IPS-18a (cell line): ENCODE results near the gene ABCC2.

Experiments used
- H3K27ac ChIP-seq: one replicate; pipeline ENCODE4 v1.5.1; 2013; ENCODE audit warnings: low read length
- H3K27me3 ChIP-seq: one replicate; pipeline ENCODE4 v1.6.1; 2013; ENCODE audit warnings: mild to moderate bottlenecking, low read length; ENCODE audit not compliant: control insufficient read depth, insufficient read depth
- H3K36me3 ChIP-seq: one replicate; pipeline ENCODE4 v1.6.1; 2013; ENCODE audit warnings: low read depth, low read length; ENCODE audit not compliant: control insufficient read depth
- H3K4me1 ChIP-seq: one replicate; pipeline ENCODE4 v1.6.1; 2013; ENCODE audit warnings: low read depth, low read length; ENCODE audit not compliant: control insufficient read depth
- H3K4me3 ChIP-seq: one replicate; pipeline ENCODE4 v1.5.1; 2013; ENCODE audit warnings: low read length
- H3K9ac ChIP-seq: one replicate; pipeline ENCODE4 v1.6.1; 2013; ENCODE audit warnings: mild to moderate bottlenecking, low read length, moderate library complexity
- H3K9me3 ChIP-seq: one replicate; pipeline ENCODE4 v1.6.1; 2013; ENCODE audit warnings: low read depth, low read length; ENCODE audit not compliant: control insufficient read depth

The ABCC2 gene

DNA sequence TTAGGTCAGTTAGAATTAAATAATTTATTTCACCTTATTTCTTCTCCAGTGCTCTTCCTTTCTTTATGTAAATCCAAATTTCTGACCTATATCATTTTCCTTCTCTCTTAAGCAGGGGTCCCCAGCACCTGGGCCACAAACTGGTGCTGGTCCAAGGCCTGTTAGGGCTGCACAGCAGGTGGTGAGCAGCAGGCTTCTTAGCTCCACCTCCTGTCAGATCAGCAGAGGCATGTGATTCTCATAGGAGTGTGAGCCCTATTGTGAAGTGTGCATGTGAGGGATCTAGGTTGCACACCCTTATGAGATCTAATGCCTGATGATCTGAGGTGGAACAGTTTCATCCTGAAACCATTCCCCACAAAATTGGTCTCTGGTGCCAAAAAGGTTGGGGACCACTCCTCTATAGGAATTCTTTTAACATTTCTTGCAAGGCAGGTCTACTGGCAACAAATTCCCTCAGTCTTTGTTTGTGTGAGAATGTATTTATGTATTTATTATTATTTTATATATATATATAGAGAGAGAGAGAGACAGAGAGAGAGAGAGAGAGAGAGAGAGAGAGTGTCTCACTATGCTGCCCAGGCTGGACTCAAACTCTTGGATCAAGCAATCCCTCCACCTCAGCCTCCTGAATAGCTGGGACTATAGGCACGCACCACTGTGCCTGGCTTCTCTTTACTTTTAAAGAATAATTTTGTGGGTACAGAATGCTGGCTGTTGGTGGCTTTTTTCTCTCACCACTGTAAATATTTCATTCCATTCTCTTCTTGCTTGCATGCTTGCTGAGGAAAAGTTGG is 4.3 kb upstream of the ABCC2 start:
- no peaks in the 10 kb centered on the region for H3K36me3 ChIP-seq
- H3K9me3 ChIP-seq, result no peaks in the 10 kb centered on the region
- no peak overlapping the region for H3K4me3 ChIP-seq
- no peak overlapping the region for H3K9ac ChIP-seq
- no peaks in the 10 kb centered on the region for H3K4me1 ChIP-seq
- no peak overlapping the region for H3K27ac ChIP-seq
- no peaks in the 10 kb centered on the region for H3K27me3 ChIP-seq

DNA sequence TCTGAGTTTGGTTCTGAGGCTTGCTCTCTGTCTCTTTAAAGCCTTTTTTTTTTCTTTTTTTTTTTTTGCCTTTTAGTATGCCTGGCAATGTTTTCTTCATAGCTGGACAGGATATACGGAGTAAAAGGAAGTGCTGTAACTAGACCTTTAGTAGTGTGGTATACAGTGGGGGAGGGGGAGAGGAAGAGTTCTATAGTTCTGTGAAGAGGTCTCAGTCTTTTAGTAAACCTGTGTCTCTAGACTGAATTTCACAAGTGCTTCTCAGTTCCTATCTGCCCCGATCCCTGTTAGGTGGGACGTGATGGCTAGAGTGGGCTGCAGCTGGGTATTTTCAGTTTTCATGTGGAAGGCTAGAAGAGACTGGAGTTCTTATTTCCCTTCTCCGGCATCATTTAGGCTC is 3.1 kb upstream of the ABCC2 start:
- Histone ChIP-seq H3K4me3 (no peak overlapping the region), H3K4me1 (no peaks in the 10 kb centered on the region), H3K36me3 (no peaks in the 10 kb centered on the region), H3K9ac (no peak overlapping the region), H3K27ac (no peak overlapping the region), H3K27me3 (no peaks in the 10 kb centered on the region), H3K9me3 (no peaks in the 10 kb centered on the region)

DNA sequence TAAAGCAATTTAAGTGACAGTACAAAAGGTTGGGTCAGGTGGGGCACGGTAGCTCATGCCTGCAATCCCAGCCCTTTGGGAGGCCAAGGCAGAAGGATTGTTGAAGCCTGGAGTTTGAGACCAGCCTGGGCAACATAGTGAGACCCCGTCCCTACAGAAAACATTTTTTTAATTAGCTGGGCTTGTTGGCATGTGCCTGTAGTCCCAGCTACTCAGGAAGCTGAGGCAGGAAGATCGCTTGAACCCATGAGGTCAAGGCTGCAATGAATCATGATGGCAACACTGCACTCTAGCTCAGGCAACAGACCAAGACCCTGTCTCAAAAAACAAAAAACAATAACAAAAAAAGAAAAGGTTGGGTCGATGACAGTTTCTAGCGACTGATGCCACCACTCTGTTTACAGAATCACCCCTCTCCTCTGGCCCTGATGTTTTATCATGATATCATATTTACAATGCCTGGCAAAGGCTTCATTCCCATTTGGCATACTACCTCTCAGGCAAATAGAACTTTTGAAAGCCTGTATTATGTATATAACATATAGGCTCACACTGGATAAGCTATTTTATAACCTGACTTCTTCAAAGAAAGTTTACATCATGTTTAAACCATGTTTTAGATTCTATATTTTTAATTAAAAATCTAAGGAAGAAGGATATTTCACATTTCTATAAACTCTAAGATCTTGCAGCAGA is 558 bp upstream of the ABCC2 start:
- Histone ChIP-seq H3K27ac (no peak overlapping the region), H3K27me3 (no peaks in the 10 kb centered on the region), H3K4me3 (no peak overlapping the region), H3K4me1 (no peaks in the 10 kb centered on the region), H3K9me3 (no peaks in the 10 kb centered on the region), H3K36me3 (no peaks in the 10 kb centered on the region), H3K9ac (no peak overlapping the region)

DNA sequence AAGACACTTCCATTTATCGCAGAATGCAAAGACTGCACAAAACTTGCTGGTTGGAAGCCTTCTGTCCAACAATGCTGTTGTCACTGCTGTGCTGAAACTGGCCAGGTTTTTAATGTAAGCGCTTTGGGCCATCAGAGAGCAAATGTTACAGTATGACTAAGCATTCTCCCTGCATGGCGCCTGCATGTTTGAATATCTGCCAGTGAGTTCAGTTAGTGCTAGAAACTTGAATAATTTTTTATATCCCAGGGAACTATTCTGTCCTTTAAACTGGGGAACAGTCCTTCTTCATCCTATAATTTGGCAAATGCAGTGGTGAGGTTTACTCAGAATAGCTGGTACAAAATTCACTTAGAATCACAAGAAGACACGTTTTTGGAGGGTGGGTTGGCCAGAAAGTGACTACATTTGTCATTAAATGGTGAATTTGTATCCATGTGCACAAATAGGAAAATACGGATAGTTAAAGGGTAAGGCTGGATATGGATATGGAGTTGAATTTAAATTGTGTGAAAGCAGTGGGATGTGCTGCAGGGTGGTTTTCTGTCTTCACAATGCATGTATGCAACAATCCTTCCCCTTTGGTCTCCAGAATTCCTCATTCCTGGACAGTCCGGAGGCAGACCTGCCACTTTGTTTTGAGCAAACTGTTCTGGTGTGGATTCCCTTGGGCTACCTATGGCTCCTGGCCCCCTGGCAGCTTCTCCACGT is 1.7 kb downstream of the ABCC2 start:
- no peak overlapping the region for H3K4me3 ChIP-seq
- no peaks in the 10 kb centered on the region for H3K9me3 ChIP-seq
- H3K9ac ChIP-seq, result no peak overlapping the region
- H3K27ac ChIP-seq, result no peak overlapping the region
- no peaks in the 10 kb centered on the region for H3K27me3 ChIP-seq
- H3K36me3 ChIP-seq, result no peaks in the 10 kb centered on the region
- H3K4me1 ChIP-seq, result no peaks in the 10 kb centered on the region

DNA sequence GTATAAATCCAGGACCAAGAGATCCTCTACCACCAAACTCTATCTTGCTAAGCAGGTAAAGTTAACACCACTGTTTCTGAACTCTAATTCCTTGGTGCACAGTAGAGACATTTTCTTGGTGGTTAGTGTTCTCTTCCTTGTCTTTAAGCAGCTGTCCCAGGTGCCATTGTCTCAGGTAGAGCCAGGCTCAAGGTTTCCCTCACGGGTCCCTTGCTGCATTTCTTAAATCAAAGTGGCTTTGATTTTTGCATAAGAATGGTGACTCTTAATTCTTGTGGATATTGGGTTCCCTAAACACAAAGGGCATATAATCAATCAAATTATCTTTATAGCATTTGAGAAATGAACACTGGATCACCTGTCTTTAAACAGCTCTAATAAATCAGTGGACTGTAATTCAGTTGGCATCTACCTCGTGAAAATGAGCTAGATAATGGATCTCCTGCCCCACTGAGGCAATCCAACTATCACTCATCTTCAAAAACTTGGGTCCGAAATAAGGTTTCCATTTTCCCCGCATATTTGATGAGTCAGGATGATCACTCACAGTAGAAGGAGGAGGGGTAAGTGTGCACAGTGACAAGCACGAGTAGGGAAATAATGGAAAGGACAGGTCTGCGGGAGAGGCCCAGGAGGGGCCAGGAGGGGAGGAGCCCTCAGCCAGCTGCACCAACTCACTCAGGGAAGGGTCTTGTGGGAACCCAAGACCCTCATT is 2.4 kb downstream of the ABCC2 start:
- Histone ChIP-seq H3K9me3 (no peaks in the 10 kb centered on the region), H3K27me3 (no peaks in the 10 kb centered on the region), H3K27ac (no peak overlapping the region), H3K4me3 (no peak overlapping the region), H3K9ac (no peak overlapping the region), H3K36me3 (no peaks in the 10 kb centered on the region), H3K4me1 (no peaks in the 10 kb centered on the region)

DNA sequence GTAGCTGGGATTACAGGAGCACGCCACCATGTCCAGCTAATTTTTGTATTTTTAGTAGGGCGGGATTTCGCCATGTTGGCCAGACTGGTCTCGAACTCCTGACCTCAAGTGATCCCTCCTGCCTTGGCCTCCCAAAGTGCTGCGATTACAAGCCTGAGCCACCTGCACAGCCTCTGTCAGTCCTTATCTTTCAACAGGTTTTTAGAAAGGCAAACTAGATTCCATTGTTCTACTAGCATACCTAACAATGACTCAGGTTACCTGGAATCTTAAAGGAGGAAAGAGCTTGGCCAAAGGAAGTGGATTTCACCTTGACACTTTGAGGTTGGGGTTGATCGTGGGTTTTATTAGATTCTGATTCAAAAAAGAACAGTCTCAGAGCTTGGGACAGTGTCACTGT is 3.2 kb downstream of the ABCC2 start:
- no peaks in the 10 kb centered on the region for H3K9me3 ChIP-seq
- no peak overlapping the region for H3K27ac ChIP-seq
- H3K9ac ChIP-seq, result no peak overlapping the region
- H3K27me3 ChIP-seq, result no peaks in the 10 kb centered on the region
- no peak overlapping the region for H3K4me3 ChIP-seq
- H3K36me3 ChIP-seq, result no peaks in the 10 kb centered on the region
- H3K4me1 ChIP-seq, result no peaks in the 10 kb centered on the region

DNA sequence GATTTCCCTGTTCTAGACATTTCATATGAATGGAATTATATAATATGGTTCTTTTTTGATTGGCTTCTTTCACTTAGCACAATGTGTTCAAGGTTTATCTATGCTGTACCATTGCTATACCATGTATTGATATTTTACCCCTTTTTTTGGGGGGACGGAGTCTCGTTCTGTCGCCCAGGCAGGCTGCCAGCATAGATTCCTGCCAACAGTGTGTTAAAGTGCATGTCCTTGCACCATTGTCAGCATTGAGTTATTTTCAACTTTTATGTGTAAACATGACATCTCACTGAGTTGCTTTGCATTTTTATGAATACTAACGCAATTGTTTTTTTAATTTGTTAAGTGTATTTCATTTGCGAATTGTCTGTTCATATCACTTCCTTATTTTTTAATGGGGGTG is 4.9 kb downstream of the ABCC2 start:
- H3K9ac ChIP-seq, result no peak overlapping the region

DNA sequence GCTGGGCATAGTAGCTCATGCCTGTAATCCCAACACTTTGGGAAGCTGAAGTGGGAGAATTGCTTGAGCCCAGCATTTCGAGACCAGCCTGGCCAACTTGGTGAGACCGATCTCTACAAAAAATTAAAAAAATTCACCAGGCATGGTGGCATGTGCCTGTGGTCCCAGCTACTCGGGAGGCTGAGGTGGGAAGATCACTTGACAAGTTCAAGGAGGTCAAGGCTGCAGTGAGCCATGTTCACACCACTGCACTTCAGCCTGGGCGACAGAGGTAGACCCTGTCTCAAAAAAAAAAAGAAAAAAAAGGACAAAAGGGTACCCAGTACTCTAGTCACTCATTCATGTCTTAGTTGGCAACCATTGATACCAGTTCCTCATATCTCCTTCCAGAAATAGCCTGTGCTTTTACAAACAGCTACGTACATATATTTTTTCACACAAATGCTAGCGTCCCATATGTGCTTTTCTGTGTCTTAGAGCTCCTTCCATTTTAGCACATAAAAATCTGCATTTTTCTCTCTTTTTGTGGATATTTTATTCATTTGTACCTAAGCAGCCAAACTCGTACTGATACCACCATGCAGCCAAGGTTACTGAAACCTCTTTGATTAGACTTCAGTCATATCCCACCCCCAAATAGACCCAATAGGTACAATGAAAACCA is 5.5 kb downstream of the ABCC2 start:
- H3K27me3 ChIP-seq, result no peaks in the 10 kb centered on the region
- H3K36me3 ChIP-seq, result no peaks in the 10 kb centered on the region
- H3K4me1 ChIP-seq, result no peaks in the 10 kb centered on the region
- H3K9ac ChIP-seq, result no peak overlapping the region
- no peak overlapping the region for H3K4me3 ChIP-seq
- no peaks in the 10 kb centered on the region for H3K9me3 ChIP-seq
- H3K27ac ChIP-seq, result no peak overlapping the region

More for the DNA sequence above, 4.9 kb downstream of the ABCC2 start:
- Histone ChIP-seq H3K4me3 (no peak overlapping the region), H3K9me3 (no peaks in the 10 kb centered on the region), H3K27ac (no peak overlapping the region), H3K36me3 (no peaks in the 10 kb centered on the region), H3K4me1 (no peaks in the 10 kb centered on the region), H3K27me3 (no peaks in the 10 kb centered on the region)

DNA sequence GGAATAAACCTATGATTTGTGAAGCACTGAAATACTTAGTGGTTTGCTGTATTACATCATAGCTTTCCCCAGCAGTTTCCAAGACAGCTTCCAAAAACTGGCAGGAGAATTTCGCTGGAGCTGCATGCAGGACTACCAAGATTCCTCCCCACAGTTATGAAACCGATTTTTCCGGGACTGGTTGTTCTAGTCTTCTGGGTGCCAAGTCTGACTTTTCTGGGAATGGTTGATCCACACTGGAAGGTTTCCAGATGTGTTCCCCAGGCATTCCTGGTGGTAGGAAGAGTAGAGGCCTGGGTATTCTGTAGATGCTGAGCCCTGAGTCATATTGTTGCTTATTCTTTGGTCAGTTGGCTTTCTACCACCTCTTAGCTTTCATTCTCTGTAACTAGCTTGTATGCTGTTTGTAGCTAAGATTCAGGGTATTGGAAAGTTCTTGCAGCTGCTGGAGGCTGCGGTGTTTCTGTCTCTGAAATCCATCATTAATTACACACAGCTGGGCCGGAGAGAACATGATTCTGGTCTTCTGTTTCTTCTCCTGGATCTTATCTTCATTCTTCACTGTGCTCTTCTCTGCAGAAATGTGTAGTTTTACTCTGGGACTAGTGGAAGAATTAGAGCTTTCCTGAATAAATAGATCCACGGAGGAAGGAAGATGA is 6.3 kb downstream of the ABCC2 start:
- H3K27me3 ChIP-seq, result no peaks in the 10 kb centered on the region
- H3K27ac ChIP-seq, result no peak overlapping the region
- H3K4me1 ChIP-seq, result no peaks in the 10 kb centered on the region
- no peaks in the 10 kb centered on the region for H3K9me3 ChIP-seq
- H3K4me3 ChIP-seq, result no peak overlapping the region
- no peak overlapping the region for H3K9ac ChIP-seq
- no peaks in the 10 kb centered on the region for H3K36me3 ChIP-seq

DNA sequence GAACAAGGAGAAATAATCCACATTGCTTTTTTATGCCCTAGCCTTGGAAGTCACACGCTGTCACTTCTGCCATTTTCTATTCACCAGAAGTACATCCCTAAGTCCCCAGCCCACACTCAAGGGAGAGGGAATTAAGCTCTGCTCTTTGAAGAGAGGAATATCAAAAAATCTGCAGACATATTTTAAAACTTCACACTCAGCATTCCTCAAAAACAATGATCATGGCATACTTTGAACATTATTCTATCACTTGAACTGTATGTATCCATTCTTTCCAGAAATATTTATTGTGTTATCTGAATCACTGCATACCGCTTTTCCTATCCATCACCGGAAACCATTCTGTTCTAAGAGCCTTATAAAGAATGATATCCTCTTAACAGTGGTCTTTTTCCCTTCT is 9.4 kb downstream of the ABCC2 start:
- Histone ChIP-seq H3K9me3 (no peaks in the 10 kb centered on the region), H3K27me3 (no peaks in the 10 kb centered on the region), H3K27ac (no peak overlapping the region), H3K9ac (no peak overlapping the region), H3K36me3 (no peaks in the 10 kb centered on the region), H3K4me1 (no peaks in the 10 kb centered on the region), H3K4me3 (no peak overlapping the region)
